ENCODE results near the gene ZIC5.

DNA sequence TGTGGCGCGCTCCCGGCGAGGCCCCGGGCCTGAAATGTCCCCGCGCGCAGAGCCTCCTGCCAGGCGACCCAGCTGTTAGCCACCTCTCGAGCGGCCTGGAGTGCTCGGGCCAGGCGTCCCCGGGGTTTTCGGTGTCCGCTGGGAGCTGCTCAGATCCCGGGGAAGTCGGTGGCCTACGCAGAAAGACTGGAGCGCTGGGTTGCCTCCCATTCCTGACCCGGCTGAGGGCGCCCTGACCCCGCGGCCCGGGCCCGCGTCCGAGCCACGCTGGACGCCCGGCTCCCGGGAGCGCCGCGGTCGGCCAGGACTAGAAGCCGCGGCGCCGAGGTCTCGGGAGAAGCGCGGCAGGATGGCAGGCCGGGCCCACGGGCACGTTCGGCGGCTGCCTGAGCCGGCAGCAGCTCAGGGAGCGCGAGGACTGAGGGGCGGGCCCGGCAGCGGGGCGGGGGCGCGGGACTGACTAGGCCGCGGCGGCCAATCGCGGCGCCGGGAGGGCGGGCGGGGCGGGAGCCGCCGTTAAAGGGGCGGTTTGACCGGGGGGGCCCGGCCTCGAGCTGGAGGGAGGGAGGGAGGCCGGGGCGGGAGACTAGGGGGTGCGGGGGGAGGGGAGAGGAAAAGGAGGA lies 8.7 kb upstream of the ZIC5 start:
- TF ChIP-seq CTCF (IDR thresholded peaks at IDR 0.05), result no peak
- no peak for TF ChIP-seq POLR2A (IDR thresholded peaks at IDR 0.05)
